ENCODE measurements around the gene MYO3A.
"Not testable (repeated sequence)": the region's sequence is repeated elsewhere in the genome, so short reads cannot be mapped to it uniquely, and the experiment has no call there.

Gene MYO3A

GRCh38 chr10:26081459-26081858, 147.4 kb downstream of the MYO3A start:
- DNase-seq (ENCODE audit: low spot score): no peak

DNA sequence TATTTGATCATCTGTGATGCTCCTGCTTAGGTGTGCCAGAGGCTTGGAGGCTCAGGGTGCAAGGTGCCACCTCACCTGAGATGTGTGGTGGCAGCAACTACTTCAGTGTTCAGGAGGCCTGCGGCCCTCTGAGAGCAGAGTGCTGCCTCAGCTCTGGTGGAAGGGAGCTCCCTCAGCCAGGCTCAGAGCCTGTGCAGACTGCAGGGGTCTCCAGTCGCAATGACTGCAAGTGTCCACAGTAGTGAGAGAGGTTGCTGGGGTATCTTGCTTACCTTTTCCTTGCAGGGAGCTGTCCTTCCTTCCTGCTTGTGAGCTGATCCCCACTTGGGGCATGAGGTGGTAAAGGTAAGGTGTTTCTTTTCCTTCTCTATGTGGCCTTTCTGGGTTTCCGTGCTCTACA, 151.5 kb downstream of the MYO3A start:
- DNase-seq (ENCODE audit: low spot score): no peak

- DNase-seq (ENCODE audit: low spot score): no peak
Measured at GRCh38 chr10:26087666-26088065, 153.6 kb downstream of the MYO3A start.

DNA sequence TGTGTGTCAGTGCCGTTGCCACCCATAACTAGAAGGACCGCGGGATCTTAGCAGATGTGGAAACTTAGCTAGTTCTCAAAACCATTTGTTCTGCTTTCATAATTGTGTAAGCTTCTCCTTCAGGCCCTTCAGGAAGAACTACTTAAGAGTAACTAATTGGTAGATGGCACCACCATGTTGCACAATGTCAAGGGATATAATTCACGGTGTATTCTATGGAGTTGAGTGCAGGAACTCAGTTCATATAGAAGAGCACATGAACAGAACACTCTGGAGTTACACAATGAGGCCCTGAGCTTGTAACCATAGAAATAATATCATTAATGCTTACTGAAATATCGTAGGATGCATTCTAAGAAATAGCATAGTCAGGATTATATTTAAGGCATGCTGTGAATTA, 156.0 kb downstream of the MYO3A start:
- DNase-seq (ENCODE audit: low spot score): no peak

GRCh38 chr10:26090762-26091161, 156.7 kb downstream of the MYO3A start:
- no peak for DNase-seq (ENCODE audit: low spot score)

- DNase-seq (ENCODE audit: low spot score): no peak
Measured at GRCh38 chr10:26093229-26093628, 159.2 kb downstream of the MYO3A start.

GRCh38 chr10:26095781-26096180, 161.8 kb downstream of the MYO3A start:
- DNase-seq (ENCODE audit: low spot score): no peak

DNA sequence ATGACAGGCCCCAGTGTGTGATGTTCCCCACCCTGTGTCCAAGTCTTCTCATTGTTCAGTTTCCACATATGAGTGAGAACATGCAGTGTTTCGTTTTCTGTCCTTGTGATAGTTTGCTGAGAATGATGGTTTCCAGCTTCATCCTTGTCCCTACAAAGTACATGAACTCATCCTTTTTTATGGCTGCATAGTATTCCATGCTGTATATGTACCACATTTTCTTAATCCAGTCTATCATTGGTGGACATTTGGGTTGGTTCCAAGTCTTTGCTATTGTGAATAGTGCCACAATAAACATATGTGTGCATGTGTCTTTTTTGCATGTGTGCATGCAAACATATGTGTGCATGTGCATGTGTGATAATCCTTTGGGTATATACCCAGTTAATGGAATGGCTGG, 163.5 kb downstream of the MYO3A start:
- not testable (repeated sequence) for DNase-seq (ENCODE audit: low spot score)

GRCh38 chr10:26112532-26112931, 178.5 kb downstream of the MYO3A start:
- no peak for DNase-seq (ENCODE audit: low spot score)

GRCh38 chr10:26138613-26139012, 204.6 kb downstream of the MYO3A start:
- no peak for DNase-seq (ENCODE audit: low spot score)

GRCh38 chr10:26156019-26156418, 222.0 kb downstream of the MYO3A start:
- no peak for DNase-seq (ENCODE audit: low spot score)

- DNase-seq (ENCODE audit: low spot score): no peak
Measured at GRCh38 chr10:26157734-26158133, 223.7 kb downstream of the MYO3A start.

- DNase-seq (ENCODE audit: low spot score): no peak
Measured at GRCh38 chr10:26169466-26169865, 235.4 kb downstream of the MYO3A start.

GRCh38 chr10:26172131-26172530, 238.1 kb downstream of the MYO3A start:
- DNase-seq (ENCODE audit: low spot score): no peak

DNA sequence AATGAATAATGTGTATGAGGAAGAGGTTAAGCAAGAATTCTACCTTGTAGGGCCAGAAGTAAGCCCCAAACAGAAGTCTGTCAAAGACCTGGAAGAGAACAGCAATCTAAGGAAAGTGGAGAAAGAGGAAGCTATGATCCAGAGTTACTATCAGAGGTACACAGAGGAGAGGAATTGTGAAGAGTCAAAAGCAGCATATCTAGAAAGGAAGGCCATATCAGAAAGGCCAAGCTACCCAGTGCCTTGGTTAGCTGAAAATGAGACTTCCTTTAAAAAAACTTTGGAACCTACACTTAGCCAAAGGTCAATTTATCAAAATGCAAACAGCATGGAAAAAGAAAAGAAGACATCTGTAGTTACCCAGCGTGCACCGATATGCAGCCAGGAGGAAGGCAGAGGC, 239.8 kb downstream of the MYO3A start:
- DNase-seq (ENCODE audit: low spot score): no peak

- DNase-seq (ENCODE audit: low spot score): no peak
Measured at GRCh38 chr10:26177341-26177740, 243.3 kb downstream of the MYO3A start.

DNA sequence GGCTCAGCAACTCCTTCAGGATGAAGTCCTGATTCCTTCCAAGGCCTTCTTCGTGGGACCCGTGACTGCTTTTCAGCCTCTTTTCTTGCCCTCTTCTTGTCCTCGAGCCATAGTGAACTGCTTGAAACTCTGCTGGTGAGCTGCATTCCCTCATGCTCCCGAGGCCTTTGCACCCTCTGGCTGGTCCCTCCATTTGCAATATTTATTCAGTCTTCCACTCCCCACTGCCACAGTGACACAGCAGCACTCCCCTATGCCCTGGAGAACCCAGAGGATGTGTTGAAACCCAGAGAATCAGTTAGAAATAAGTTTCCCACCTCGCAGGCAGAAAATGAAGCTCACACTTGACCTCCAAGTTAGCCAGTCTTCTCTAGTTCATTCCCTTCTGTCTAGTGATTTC, 260.2 kb downstream of the MYO3A start:
- no peak for DNase-seq (ENCODE audit: low spot score)

DNA sequence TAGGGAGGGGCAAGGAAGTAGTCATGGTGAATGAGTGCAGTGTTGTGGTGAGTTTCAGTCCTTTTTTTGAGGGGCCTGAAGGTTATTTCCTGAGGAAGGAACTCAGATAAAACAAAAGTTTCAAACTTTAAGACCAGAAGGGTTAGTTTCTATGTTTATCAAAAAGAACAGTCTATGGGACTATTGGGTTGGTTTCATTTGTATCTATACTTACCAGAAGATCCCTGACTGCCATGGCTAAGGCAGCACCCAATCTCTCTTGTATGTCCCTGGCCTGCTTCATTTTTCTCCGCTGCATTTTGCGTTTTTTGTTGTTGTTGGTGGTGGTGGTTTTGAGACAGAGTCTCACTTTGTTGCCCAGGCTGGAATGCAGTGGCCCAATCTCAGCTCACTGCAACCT, 263.2 kb downstream of the MYO3A start:
- DNase-seq (ENCODE audit: low spot score): no peak

DNA sequence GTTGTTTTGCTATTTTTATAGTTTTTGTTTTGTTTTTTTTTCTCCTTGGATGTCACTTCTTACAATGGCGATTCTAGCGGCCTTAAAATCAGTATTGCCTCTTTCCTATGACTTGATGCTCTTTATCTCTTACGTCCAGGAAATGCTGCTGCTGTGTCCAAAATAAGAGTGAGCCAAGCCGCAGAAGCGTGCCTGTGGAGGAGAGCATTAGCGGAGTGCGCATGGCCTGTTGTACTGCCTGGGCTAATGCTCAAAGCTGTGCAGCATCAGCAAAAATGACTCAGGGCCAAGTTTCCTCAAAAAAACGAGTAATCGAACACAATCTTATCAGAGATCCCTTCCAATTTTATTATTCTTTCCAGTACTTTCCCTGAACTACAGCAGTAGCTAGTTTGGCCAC, 264.1 kb downstream of the MYO3A start:
- DNase-seq (ENCODE audit: low spot score): no peak

DNA sequence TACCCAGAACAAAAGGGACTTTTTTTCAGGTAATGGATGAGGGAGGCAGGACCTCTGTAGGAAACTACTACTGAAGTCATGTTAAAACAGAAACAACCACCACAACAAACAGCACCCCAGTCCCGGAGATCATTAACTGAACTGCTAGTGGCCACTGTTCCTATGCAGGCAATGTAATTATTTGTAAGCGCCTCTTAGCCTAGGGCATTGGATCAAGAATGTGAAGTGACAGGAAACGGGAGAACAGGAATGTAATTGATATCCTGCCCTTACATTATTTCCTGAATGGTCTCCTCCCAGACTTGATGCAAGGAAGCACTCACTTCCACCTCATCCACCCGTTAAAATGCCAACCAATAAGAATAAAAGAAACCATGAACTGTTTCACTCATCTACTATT, 265.8 kb downstream of the MYO3A start:
- DNase-seq (ENCODE audit: low spot score): no peak

- no peak for DNase-seq (ENCODE audit: low spot score)
Measured at GRCh38 chr10:26205223-26205622, 271.2 kb downstream of the MYO3A start.

DNA sequence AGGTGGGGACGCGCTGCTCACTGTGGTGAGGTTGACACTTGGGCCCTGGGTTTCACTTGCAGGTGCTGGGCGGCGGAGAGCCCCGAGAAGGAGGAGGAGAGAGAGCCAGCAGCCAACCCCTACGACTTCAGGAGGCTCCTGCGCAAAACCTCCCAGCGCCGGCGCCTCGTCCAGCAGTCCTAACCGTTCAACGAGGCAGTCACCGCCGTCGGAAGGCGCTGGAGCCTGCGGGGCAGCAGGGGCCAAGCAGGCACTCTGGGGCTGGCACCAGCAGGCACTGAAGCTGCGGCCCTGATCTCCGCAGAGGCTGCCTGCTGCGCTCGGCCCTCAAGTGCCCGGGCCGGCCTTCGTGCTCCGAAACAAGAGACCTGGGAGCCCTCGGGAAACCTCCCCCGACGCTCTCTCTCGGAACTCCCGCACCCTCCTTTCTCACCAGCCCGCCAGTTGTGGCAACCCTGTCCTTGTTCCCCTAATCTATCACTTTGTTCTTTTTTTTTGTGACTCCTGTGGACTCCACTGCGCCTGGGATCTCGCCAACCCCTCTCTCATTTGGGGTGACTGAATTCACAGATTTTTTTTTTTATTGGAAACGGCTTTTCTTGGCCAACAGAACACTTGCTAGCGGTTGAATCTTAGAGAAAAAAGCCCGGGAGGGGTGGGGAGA, 277.9 kb downstream of the MYO3A start:
- DNase-seq (ENCODE audit: low spot score): no peak

DNA sequence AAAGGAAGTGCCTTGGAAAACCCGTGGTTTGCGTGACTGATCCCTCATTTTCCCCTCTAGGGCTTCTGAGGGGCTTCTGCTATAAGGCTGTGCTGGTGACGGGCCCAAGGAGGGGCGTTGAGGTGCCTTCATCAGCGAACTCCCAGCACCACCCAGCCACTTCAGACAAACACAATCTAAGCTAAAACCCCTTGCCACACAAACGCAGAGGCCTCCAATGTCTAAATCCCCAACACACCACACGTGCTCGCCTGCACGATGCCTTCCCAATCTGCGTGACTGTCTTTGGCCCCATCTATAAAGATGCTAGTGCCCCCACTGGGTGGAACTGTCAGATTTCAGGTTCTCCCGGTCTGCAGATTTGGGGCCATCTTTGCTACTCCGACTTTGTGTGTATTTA, 278.5 kb downstream of the MYO3A start:
- no peak for DNase-seq (ENCODE audit: low spot score)

GRCh38 chr10:26213157-26213800, 279.2 kb downstream of the MYO3A start:
- DNase-seq (ENCODE audit: low spot score): no peak

Data from left forelimb (tissue), 1 donor.